CD14-positive monocyte (primary cell): Measurements from ENCODE around the gene IGFBP1. TPM values are rescaled to one million over a fixed set of nuclear protein-coding genes. Genes with fewer than 3 reads are reported as not detected.

Source experiments
- DNase-seq, 3 donors: peaks; one replicate each; pipeline ENCODE4 v3.0.0-alpha.2; 2011 to 2022
- H2AFZ ChIP-seq: 2 replicates; pipeline ENCODE4 v1.6.0; 2012; ENCODE audit warnings: mild to moderate bottlenecking, low read depth, low read length, inconsistent platforms; ENCODE audit not compliant: insufficient read depth, poor library complexity, severe bottlenecking
- H3K27ac ChIP-seq, 2 donors: 1 replicate in 1 of 2; 2 replicates in 1 of 2; pipeline ENCODE4 v1.5.1; 2012 to 2013; ENCODE audit warnings: low read length in 2 of 2, control low read depth in 1 of 2, inconsistent platforms in 1 of 2, low read depth in 1 of 2, mild to moderate bottlenecking in 1 of 2
- H3K27me3 ChIP-seq, 2 donors: one replicate each; pipeline versions ENCODE4 v1.6.0 to v1.6.1; 2011 to 2013; ENCODE audit warnings: low read length in 2 of 2; ENCODE audit not compliant: control insufficient read depth in 2 of 2, insufficient read depth in 2 of 2
- H3K36me3 ChIP-seq, 2 donors: replicated peaks in 1 of 2; 1 replicate in 1 of 2; 2 replicates in 1 of 2; pipeline versions ENCODE4 v1.5.1 to v1.6.1; 2012 to 2013; ENCODE audit warnings: low read length in 2 of 2, control low read depth in 1 of 2, inconsistent platforms in 1 of 2, mild to moderate bottlenecking in 1 of 2; ENCODE audit not compliant: insufficient read depth in 2 of 2, control insufficient read depth in 1 of 2
- H3K4me1 ChIP-seq, 2 donors: 1 replicate in 1 of 2; 2 replicates in 1 of 2; pipeline versions ENCODE4 v1.5.1 to v1.6.1; 2012 to 2013; ENCODE audit warnings: low read length in 2 of 2, control low read depth in 1 of 2, inconsistent platforms in 1 of 2, mild to moderate bottlenecking in 1 of 2, moderate library complexity in 1 of 2; ENCODE audit not compliant: insufficient read depth in 2 of 2, control insufficient read depth in 1 of 2
- H3K4me2 ChIP-seq: replicated peaks from 2 replicates; pipeline ENCODE3; 2012; ENCODE audit warnings: low read length, moderate library complexity, mild to moderate bottlenecking; ENCODE audit not compliant: poor library complexity, severe bottlenecking; ENCODE audit errors: extremely low read depth
- H3K4me3 ChIP-seq, 3 experiments: fragments of 200-600 bp in 1 of 3; sonication (generic) in 1 of 3; replicated peaks in 1 of 3; 1 replicate in 2 of 3; 2 replicates in 1 of 3; pipeline ENCODE4 v1.5.1; 2011 to 2013; ENCODE audit warnings: low read length in 3 of 3, mild to moderate bottlenecking in 3 of 3, control low read depth in 2 of 3, low read depth in 2 of 3, inconsistent platforms in 1 of 3, moderate library complexity in 1 of 3
- H3K79me2 ChIP-seq: 2 replicates; pipeline ENCODE4 v1.6.0; 2012; ENCODE audit warnings: mild to moderate bottlenecking, control low read depth, inconsistent platforms, low read length, moderate library complexity; ENCODE audit not compliant: insufficient read depth
- H3K9ac ChIP-seq: 2 replicates; pipeline ENCODE4 v1.6.0; 2017; ENCODE audit warnings: low read length, mild to moderate bottlenecking; ENCODE audit not compliant: insufficient read depth, poor library complexity, severe bottlenecking
- H3K9me3 ChIP-seq, 2 donors: replicated peaks in 1 of 2; 1 replicate in 1 of 2; 2 replicates in 1 of 2; pipeline versions ENCODE4 v1.5.1 to v1.6.1; 2012 to 2013; ENCODE audit warnings: low read length in 2 of 2, control low read depth in 1 of 2; ENCODE audit not compliant: control insufficient read depth in 1 of 2, insufficient read depth in 1 of 2
- H4K20me1 ChIP-seq: 2 replicates; pipeline ENCODE4 v1.6.0; 2012; ENCODE audit warnings: mild to moderate bottlenecking, low read length, control low read depth, moderate library complexity; ENCODE audit not compliant: insufficient read depth
- H3K27ac Mint-ChIP-seq, 7 donors: one replicate each; pipeline ENCODE4 v1.8.0; 2020; ENCODE audit warnings: mild to moderate bottlenecking in 7 of 7, mixed read lengths in 7 of 7, moderate library complexity in 6 of 7, inconsistent platforms in 2 of 7
- H3K27me3 Mint-ChIP-seq, 3 donors: one replicate each; pipeline ENCODE4 v1.8.0; 2021 to 2022; ENCODE audit warnings: low read depth in 3 of 3, mild to moderate bottlenecking in 3 of 3, mixed read lengths in 3 of 3, moderate library complexity in 3 of 3, inconsistent platforms in 1 of 3
- H3K36me3 Mint-ChIP-seq, 2 donors: one replicate each; pipeline ENCODE4 v1.8.0; 2020; ENCODE audit warnings: mixed read lengths in 2 of 2, inconsistent platforms in 1 of 2, mild to moderate bottlenecking in 1 of 2
- H3K4me1 Mint-ChIP-seq: one replicate; pipeline ENCODE4 v1.8.0; 2020; ENCODE audit warnings: mild to moderate bottlenecking, mixed read lengths
- H3K4me3 Mint-ChIP-seq, 2 donors: one replicate each; pipeline ENCODE4 v1.8.0; 2020; ENCODE audit warnings: mild to moderate bottlenecking in 2 of 2, mixed read lengths in 2 of 2, moderate library complexity in 1 of 2
- H3K9me3 Mint-ChIP-seq, 7 donors: one replicate each; pipeline ENCODE4 v1.8.0; 2020 to 2022; ENCODE audit warnings: mixed read lengths in 7 of 7, mild to moderate bottlenecking in 6 of 7, moderate library complexity in 6 of 7, inconsistent platforms in 2 of 7
- CTCF ChIP-seq: fragments of 200-600 bp; IDR thresholded peaks from one replicate; pipeline ENCODE4 v1.8.0; 2022; ENCODE audit warnings: antibody characterized with exemption, mild to moderate bottlenecking
- WGBS: methylation state at CpG from one replicate; pipeline ENCODE4 v1.1.5; 2013; ENCODE audit warnings: missing lambda C conversion rate; ENCODE audit not compliant: insufficient coverage; 5-methylcytosine and 5-hydroxymethylcytosine counted together
- intact Hi-C, 2 donors: fragments of 100-400 bp; cut with micrococcal nuclease; formaldehyde crosslinking; loops; one replicate each; pipeline versions ENCODE4 v1.15.0 to v1.15.1; 2023
- polyA plus RNA-seq, 3 donors: library from polyadenylated mRNA; depleted of rRNA in 1 of 3; unstranded in 2 of 3; stranded (reverse) in 1 of 3; fragments of 300-500 nt in 2 of 3; fragments of >200 nt in 1 of 3; fragmentation: Illumina TruSeq in 2 of 3; gene quantifications; 1 replicate in 2 of 3; 2 replicates in 1 of 3; pipeline ENCODE4 v1.2.3, GENCODE V29; 2012 to 2021

IGFBP1 gene
- polyA plus RNA-seq, 3 donors = not detected

DNA sequence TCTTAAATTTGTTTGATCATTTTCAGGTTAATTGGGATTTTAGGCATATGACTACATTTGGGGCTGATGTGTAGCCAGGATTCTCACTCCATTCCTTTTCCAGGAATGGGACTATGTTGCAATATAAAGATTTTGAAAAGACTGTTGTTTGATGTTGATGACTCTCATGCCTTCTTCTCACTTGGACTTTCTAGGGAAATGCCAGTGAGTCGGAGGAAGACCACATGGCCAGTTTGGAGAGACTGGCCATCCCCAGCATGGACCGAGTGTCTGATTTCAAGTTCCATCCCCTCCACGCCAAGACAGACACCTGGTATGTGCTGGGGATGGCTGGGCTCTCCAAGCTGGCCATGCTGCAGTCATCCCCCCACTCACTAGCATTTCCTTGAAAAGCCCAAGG lies 27.3 kb downstream of the IGFBP1 start:
- Mint-ChIP-seq H3K27me3 (peaks cover 23 to 38% (median 38%) of the 10 kb centered on the region in 3 donors), H3K27ac (no peak overlapping the region), H3K9me3 (peaks cover 0 to 6% (median 0%) of the 10 kb centered on the region in 7 donors), H3K4me3 (no peak overlapping the region), H3K36me3 (no peaks in the 10 kb centered on the region), H3K4me1 (peaks cover 3% of the 10 kb centered on the region)
- no peaks in the 10 kb centered on the region for H3K36me3 ChIP-seq
- H3K79me2 ChIP-seq = no peaks in the 10 kb centered on the region
- no peak overlapping the region for H3K27ac ChIP-seq
- intact Hi-C loops = loop anchor here (5.0 kb wide), 2 partner anchors 1262 to 1337 kb away; no protein-coding TSS in a partner anchor
- H3K27me3 ChIP-seq = peaks cover 26 to 30% of the 10 kb centered on the region in 2 donors
- 82% methylated on average over 2 of the region's 3 CpGs for WGBS
- no peak for TF ChIP-seq CTCF
- peaks cover 0 to 18% of the 10 kb centered on the region in 2 donors for H3K9me3 ChIP-seq
- H2AFZ ChIP-seq = no peak overlapping the region
- H3K9ac ChIP-seq = no peak overlapping the region
- no peak overlapping the region for H3K4me2 ChIP-seq
- H4K20me1 ChIP-seq = no peaks in the 10 kb centered on the region
- DNase-seq = no peak
- H3K4me3 ChIP-seq = no peak overlapping the region
- no peaks in the 10 kb centered on the region for H3K4me1 ChIP-seq

GRCh38 chr7:45917064-45917463 lies 28.8 kb downstream of the IGFBP1 start:
- Mint-ChIP-seq H3K27ac (no peak overlapping the region), H3K9me3 (peaks cover 0 to 3% (median 0%) of the 10 kb centered on the region in 7 donors), H3K27me3 (peaks cover 31 to 52% (median 45%) of the 10 kb centered on the region in 3 donors), H3K4me3 (no peak overlapping the region), H3K4me1 (peaks cover 4% of the 10 kb centered on the region), H3K36me3 (no peaks in the 10 kb centered on the region)
- Histone ChIP-seq H4K20me1 (no peaks in the 10 kb centered on the region), H3K4me1 (no peaks in the 10 kb centered on the region), H3K4me2 (no peak overlapping the region), H3K4me3 (no peak overlapping the region), H3K9me3 (peaks cover 0 to 18% of the 10 kb centered on the region in 2 donors), H3K27ac (no peak overlapping the region), H2AFZ (no peak overlapping the region), H3K9ac (no peak overlapping the region), H3K36me3 (no peaks in the 10 kb centered on the region), H3K79me2 (no peaks in the 10 kb centered on the region), H3K27me3 (peaks cover 32 to 38% of the 10 kb centered on the region in 2 donors)
- intact Hi-C loops = loop anchor here (5.0 kb wide), 2 partner anchors 1260 to 1335 kb away; no protein-coding TSS in a partner anchor
- 69% methylated on average over 5 of the region's 14 CpGs for WGBS
- no peak for TF ChIP-seq CTCF
- DNase-seq = no peak
